ENCODE measurements around the gene CEBPB.
"Not testable (repeated sequence)": the region's sequence is repeated elsewhere in the genome, so short reads cannot be mapped to it uniquely, and the experiment has no call there.

GRCh38 chr20:50208815-50209214, 18.2 kb downstream of the CEBPB start:
- TF ChIP-seq POLR2AphosphoS5 (IDR thresholded peaks at IDR 0.05; ENCODE audit: low read depth, low read length); TAF1 (IDR thresholded peaks at IDR 0.05; ENCODE audit: borderline replicate concordance, low read depth, low read length); POLR2A (IDR thresholded peaks at IDR 0.05; ENCODE audit: low read depth, low read length): not testable (repeated sequence)

All from GM12892 (cell line).